Progenitor cell of endocrine pancreas (in vitro differentiated cells): Measurements from ENCODE around the gene FOXN3. TPM values are rescaled to one million over a fixed set of nuclear protein-coding genes. Genes with fewer than 3 reads are reported as not detected.
"Not testable (repeated sequence)": the region's sequence is repeated elsewhere in the genome, so short reads cannot be mapped to it uniquely, and the experiment has no call there.

Experiments
- DNase-seq: peaks from one replicate; pipeline ENCODE4 v3.0.0; 2021; ENCODE audit warnings: low spot score; ENCODE audit not compliant: unreplicated experiment
- H3K27ac Mint-ChIP-seq: 2 replicates; pipeline ENCODE4 v1.8.0; 2021; ENCODE audit warnings: mild to moderate bottlenecking, moderate library complexity, mixed read lengths
- H3K27me3 Mint-ChIP-seq: 2 replicates; pipeline ENCODE4 v1.8.0; 2021; ENCODE audit warnings: mixed read lengths
- H3K36me3 Mint-ChIP-seq: 2 replicates; pipeline ENCODE4 v1.8.0; 2022; ENCODE audit warnings: mixed read lengths; ENCODE audit not compliant: insufficient read depth
- H3K4me1 Mint-ChIP-seq: 2 replicates; pipeline ENCODE4 v1.8.0; 2021; ENCODE audit warnings: low read depth, mixed read lengths
- H3K4me3 Mint-ChIP-seq: 2 replicates; pipeline ENCODE4 v1.8.0; 2021; ENCODE audit warnings: low read depth, mild to moderate bottlenecking, moderate library complexity, mixed read lengths
- H3K9me3 Mint-ChIP-seq: 2 replicates; pipeline ENCODE4 v1.8.0; 2021; ENCODE audit warnings: low read depth, mixed read lengths
- total RNA-seq: library from RNA; stranded (reverse); gene quantifications from 2 replicates; pipeline ENCODE4 v1.2.1, GENCODE V29; 2021
- TF ChIP-seq, protein P1 (sequence below): fragments of 200-600 bp; sonication (generic); IDR thresholded peaks from one replicate; pipeline ENCODE4 v1.5.0; 2021; ENCODE audit warnings: antibody characterized with exemption, mild to moderate bottlenecking; ENCODE audit not compliant: unreplicated experiment

FOXN3 gene
- total RNA-seq, 1 donor from 2014 or later = 25.8 TPM

DNA sequence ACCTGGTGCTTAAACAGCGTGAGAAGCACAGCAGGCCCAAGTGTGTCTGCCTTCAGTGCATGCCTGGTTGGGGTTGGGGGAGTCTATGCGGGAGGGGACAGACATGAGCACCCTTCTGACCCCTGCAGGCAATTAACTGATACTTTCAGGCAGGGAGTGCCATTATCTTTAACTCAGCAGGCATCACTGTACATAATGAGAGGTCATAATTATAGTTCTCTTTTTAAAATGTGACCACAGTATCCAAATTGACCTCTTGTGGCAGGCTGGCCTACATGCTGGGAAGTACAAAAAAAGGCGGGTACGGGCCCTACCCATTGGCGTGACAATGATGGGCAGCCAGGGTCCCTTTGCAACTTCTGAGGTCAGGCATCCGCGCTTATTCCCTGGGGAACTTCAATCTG, 209.1 kb downstream of the FOXN3 start:
- peaks cover 22% of the 10 kb centered on the region for H3K27me3 Mint-ChIP-seq
- H3K4me3 Mint-ChIP-seq = no peak overlapping the region
- H3K36me3 Mint-ChIP-seq = peaks cover 7% of the 10 kb centered on the region
- DNase-seq = no peak
- no peaks in the 10 kb centered on the region for H3K4me1 Mint-ChIP-seq
- no peak overlapping the region for H3K27ac Mint-ChIP-seq
- H3K9me3 Mint-ChIP-seq = peaks cover 3% of the 10 kb centered on the region
- TF ChIP-seq, protein P1, sequence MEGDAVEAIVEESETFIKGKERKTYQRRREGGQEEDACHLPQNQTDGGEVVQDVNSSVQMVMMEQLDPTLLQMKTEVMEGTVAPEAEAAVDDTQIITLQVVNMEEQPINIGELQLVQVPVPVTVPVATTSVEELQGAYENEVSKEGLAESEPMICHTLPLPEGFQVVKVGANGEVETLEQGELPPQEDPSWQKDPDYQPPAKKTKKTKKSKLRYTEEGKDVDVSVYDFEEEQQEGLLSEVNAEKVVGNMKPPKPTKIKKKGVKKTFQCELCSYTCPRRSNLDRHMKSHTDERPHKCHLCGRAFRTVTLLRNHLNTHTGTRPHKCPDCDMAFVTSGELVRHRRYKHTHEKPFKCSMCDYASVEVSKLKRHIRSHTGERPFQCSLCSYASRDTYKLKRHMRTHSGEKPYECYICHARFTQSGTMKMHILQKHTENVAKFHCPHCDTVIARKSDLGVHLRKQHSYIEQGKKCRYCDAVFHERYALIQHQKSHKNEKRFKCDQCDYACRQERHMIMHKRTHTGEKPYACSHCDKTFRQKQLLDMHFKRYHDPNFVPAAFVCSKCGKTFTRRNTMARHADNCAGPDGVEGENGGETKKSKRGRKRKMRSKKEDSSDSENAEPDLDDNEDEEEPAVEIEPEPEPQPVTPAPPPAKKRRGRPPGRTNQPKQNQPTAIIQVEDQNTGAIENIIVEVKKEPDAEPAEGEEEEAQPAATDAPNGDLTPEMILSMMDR = no peak

DNA sequence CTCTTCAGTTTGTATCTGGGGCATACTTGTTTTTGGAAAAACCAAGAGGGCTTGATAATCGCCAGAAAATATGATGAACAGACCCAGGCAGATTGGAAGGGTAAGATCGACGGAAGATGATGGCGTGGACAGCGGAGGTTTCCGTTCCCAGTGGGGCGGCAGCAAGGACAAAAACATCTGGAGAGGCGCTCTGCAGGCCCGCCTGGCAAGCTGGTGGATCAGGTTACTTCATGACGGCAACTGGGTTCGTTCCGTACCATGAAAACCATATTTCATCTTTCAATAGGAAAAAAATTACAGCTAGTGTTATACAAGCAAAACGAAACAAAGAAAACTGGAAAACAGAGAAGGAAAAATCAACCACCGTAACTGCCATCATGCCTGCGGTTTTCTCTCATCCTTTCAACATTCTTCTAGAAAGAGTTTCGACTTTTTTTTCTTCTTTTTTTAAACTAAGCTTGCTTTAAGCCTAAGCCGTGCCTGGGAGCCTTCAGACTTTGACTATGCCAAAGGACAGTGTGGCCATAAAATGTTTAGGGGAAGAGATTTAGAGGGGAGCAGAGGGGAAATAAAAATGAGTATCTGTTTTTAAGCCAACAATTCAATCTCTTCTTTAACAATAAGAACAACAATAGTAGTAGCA, 210.5 kb downstream of the FOXN3 start:
- H3K9me3 Mint-ChIP-seq = peaks cover 3% of the 10 kb centered on the region
- peaks cover 7% of the 10 kb centered on the region for H3K36me3 Mint-ChIP-seq
- H3K4me1 Mint-ChIP-seq = no peaks in the 10 kb centered on the region
- peaks cover 15% of the 10 kb centered on the region for H3K27me3 Mint-ChIP-seq
- no peak overlapping the region for H3K27ac Mint-ChIP-seq
- TF ChIP-seq, protein P1 = no peak
- no peak overlapping the region for H3K4me3 Mint-ChIP-seq
- no peak for DNase-seq

DNA sequence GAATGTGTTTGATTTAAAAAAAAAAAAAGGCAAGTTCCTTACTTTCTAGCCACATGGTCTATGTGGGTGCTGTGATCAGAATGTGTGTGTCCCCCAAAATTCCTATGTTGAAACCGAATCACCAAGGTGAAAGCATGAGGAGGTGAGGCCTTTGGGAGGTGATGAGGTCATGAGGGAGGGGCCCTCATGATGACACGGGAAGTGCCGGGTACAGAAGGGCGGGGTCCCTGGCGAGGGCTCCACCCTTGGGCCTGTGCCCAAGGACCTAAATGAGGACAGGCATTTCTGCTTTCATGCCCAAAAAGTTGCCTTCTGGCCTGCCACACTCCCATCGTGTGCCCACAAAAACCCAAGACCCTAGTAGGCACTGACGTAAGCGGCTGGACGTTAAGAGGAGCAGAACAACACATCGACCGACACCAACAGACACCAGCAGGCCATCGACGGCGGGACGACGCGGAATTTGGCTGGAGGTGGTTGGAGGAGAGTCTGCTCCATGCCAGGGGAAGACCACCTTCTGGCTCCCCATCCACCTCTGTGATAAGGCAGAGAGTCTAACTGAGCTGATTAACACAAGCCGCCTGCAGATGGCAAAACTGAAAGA, 211.8 kb downstream of the FOXN3 start:
- TF ChIP-seq, protein P1 = no peak
- Mint-ChIP-seq H3K27ac (no peak overlapping the region), H3K9me3 (peaks cover 3% of the 10 kb centered on the region), H3K4me1 (no peaks in the 10 kb centered on the region), H3K27me3 (peaks cover 6% of the 10 kb centered on the region), H3K36me3 (peaks cover 6% of the 10 kb centered on the region), H3K4me3 (no peak overlapping the region)
- no peak for DNase-seq

DNA sequence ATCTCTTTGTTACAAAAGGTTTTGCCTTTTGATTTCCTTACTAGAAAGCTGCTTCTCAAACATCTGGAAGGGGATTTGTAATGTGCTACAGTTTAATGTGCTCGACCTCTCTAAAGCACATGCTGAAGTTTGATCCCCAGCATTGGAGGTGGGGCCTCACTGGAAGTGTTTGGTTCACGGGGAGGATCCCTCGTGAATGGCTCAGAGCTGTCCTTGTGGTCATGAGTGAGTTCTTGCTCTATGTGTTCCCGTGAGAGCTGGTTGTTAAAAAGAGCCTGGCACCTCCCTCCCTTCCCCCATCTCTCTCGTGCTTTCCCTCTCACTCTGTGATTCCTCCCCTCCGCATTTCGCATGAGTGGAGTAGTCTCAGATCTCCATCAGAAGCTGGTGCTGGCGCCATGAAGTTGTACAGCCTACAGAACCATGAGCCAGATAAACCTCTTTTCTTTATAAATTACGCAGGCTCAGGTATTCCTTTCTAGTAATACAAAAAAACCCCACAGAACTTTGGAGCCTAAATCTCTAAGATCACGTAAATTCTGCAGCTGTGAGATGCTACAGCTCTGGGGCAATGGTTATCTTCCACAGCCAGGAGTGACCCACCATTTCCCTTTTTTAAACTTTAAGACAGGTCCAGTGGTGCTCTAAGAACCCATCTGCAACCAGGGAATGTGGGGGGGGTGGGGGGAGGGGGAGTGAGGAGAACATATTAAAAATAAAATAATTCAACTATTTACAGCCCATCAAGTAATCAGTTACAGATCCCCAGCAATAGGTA, 214.4 kb downstream of the FOXN3 start:
- DNase-seq = no peak
- H3K27me3 Mint-ChIP-seq = peaks cover 4% of the 10 kb centered on the region
- TF ChIP-seq, protein P1 = no peak
- peaks cover 3% of the 10 kb centered on the region for H3K9me3 Mint-ChIP-seq
- H3K4me3 Mint-ChIP-seq = no peak overlapping the region
- peaks cover 2% of the 10 kb centered on the region for H3K4me1 Mint-ChIP-seq
- no peak overlapping the region for H3K27ac Mint-ChIP-seq
- peaks cover 5% of the 10 kb centered on the region for H3K36me3 Mint-ChIP-seq

DNA sequence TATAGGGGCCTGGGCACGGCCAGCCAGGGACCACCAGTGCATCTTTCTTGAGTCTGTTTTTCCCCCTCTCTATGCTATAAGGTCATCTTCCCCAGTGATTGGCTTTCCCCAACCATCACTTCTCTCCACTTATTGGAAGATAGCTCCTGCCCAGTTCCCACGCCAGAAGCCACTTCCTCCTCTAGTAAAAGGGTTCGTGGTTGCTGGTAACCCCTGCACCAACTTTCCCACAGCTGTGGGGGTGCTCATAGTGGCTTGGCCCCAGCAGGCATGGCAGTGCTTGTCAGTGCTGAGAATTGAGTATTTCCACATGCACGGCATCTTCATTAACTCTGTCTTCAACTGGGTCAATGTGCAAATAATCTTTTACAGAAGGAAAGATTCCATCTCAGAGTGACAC, 215.4 kb downstream of the FOXN3 start:
- peaks cover 6% of the 10 kb centered on the region for H3K36me3 Mint-ChIP-seq
- DNase-seq = no peak
- H3K4me1 Mint-ChIP-seq = peaks cover 2% of the 10 kb centered on the region
- H3K27ac Mint-ChIP-seq = no peak overlapping the region
- H3K27me3 Mint-ChIP-seq = peaks cover 6% of the 10 kb centered on the region
- peaks cover 3% of the 10 kb centered on the region for H3K9me3 Mint-ChIP-seq
- no peak overlapping the region for H3K4me3 Mint-ChIP-seq
- TF ChIP-seq, protein P1 = no peak

DNA sequence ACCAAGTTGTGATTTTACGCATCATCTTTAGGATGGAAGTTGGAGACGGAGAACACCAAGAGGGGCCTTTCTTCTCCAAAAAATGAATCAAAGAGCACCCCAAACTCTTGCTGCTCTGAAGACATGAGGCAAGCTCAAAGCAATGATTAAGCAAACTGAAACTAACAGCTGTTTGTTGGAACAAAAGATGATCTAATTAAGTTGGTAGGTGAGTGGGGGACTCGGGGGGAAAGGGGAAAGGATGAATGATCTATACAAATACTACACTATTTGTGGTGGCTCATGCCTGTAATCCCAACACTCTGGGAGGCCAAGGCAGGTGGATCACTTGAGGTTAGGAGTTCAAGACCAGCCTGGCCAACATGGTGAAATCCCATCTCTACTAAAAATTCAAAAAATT, 217.7 kb downstream of the FOXN3 start:
- H3K27ac Mint-ChIP-seq, DNase-seq, H3K27me3 Mint-ChIP-seq, H3K4me1 Mint-ChIP-seq, H3K4me3 Mint-ChIP-seq, H3K9me3 Mint-ChIP-seq, H3K36me3 Mint-ChIP-seq: not testable (repeated sequence)
